ENCODE results near the gene GTF2IRD1.
"Not testable (repeated sequence)": the region's sequence is repeated elsewhere in the genome, so short reads cannot be mapped to it uniquely, and the experiment has no call there.

GTF2IRD1 gene

GRCh38 chr7:74418538-74418937, 35.2 kb upstream of the GTF2IRD1 start:
- no peak overlapping the region for H3K4me3 ChIP-seq (ENCODE audit: low read depth, low read length)
- no peak for TF ChIP-seq CTCF (IDR thresholded peaks at IDR 0.05; ENCODE audit: insufficient read depth, low read depth, low read length, missing control alignments)

GRCh38 chr7:74419232-74419631, 34.5 kb upstream of the GTF2IRD1 start:
- not testable (repeated sequence) for DNase-seq (ENCODE audit: low read depth); H3K4me3 ChIP-seq (ENCODE audit: low read depth, low read length)

More at GRCh38 chr7:74418538-74418937, 35.2 kb upstream of the GTF2IRD1 start:
- no peak for DNase-seq (ENCODE audit: low read depth)

- TF ChIP-seq CTCF (IDR thresholded peaks at IDR 0.05; ENCODE audit: insufficient read depth, low read depth, low read length, missing control alignments), result no peak
- H3K4me3 ChIP-seq (ENCODE audit: low read depth, low read length), result no peak overlapping the region
- DNase-seq (ENCODE audit: low read depth), result no peak
Observed at GRCh38 chr7:74420006-74420405, 33.7 kb upstream of the GTF2IRD1 start.

GRCh38 chr7:74424291-74424880, 29.3 kb upstream of the GTF2IRD1 start:
- no peak for TF ChIP-seq CTCF (IDR thresholded peaks at IDR 0.05; ENCODE audit: insufficient read depth, low read depth, low read length, missing control alignments)
- DNase-seq (ENCODE audit: low read depth), result no peak
- no peak overlapping the region for H3K4me3 ChIP-seq (ENCODE audit: low read depth, low read length)

GRCh38 chr7:74428023-74428422, 25.7 kb upstream of the GTF2IRD1 start:
- no peak for TF ChIP-seq CTCF (IDR thresholded peaks at IDR 0.05; ENCODE audit: insufficient read depth, low read depth, low read length, missing control alignments)
- no peak for DNase-seq (ENCODE audit: low read depth)
- no peak overlapping the region for H3K4me3 ChIP-seq (ENCODE audit: low read depth, low read length)

- DNase-seq (ENCODE audit: low read depth), result no peak
- TF ChIP-seq CTCF (IDR thresholded peaks at IDR 0.05; ENCODE audit: insufficient read depth, low read depth, low read length, missing control alignments), result no peak
- no peak overlapping the region for H3K4me3 ChIP-seq (ENCODE audit: low read depth, low read length)
Observed at GRCh38 chr7:74429153-74429747, 24.5 kb upstream of the GTF2IRD1 start.

GRCh38 chr7:74430409-74430808, 23.3 kb upstream of the GTF2IRD1 start:
- DNase-seq (ENCODE audit: low read depth); H3K4me3 ChIP-seq (ENCODE audit: low read depth, low read length): not testable (repeated sequence)

- H3K4me3 ChIP-seq (ENCODE audit: low read depth, low read length), result no peak overlapping the region
- no peak for DNase-seq (ENCODE audit: low read depth)
- no peak for TF ChIP-seq CTCF (IDR thresholded peaks at IDR 0.05; ENCODE audit: insufficient read depth, low read depth, low read length, missing control alignments)
Observed at GRCh38 chr7:74430961-74431466, 22.7 kb upstream of the GTF2IRD1 start.

- not testable (repeated sequence) for DNase-seq (ENCODE audit: low read depth); H3K4me3 ChIP-seq (ENCODE audit: low read depth, low read length)
Observed at GRCh38 chr7:74437291-74437571, 16.5 kb upstream of the GTF2IRD1 start.
